Ovary (tissue), 3 donors: ENCODE data around the gene CHST12.

Experiments
- CTCF ChIP-seq, 3 donors: fragments of 450-650 bp in 2 of 3; fragments of 200-600 bp in 1 of 3; IDR thresholded peaks; one replicate each; pipeline versions ENCODE4 v1.5.1 to v1.8.0; 2016 to 2022; ENCODE audit warnings: antibody characterized with exemption in 3 of 3, mild to moderate bottlenecking in 1 of 3
- POLR2A ChIP-seq: fragments of 450-650 bp; IDR thresholded peaks from one replicate; pipeline ENCODE4 v1.6.1; 2017; ENCODE audit warnings: antibody characterized with exemption, mild to moderate bottlenecking, moderate library complexity
- donor health status: DM: no; HTN: no; CAD: no.

GRCh38 chr7:2380461-2380860 lies 22.9 kb upstream of the CHST12 start:
- no peak for TF ChIP-seq CTCF (IDR thresholded peaks at IDR 0.05)
- no peak for TF ChIP-seq POLR2A
